Measurements from ENCODE around the gene CNPY4.

Gene CNPY4

DNA sequence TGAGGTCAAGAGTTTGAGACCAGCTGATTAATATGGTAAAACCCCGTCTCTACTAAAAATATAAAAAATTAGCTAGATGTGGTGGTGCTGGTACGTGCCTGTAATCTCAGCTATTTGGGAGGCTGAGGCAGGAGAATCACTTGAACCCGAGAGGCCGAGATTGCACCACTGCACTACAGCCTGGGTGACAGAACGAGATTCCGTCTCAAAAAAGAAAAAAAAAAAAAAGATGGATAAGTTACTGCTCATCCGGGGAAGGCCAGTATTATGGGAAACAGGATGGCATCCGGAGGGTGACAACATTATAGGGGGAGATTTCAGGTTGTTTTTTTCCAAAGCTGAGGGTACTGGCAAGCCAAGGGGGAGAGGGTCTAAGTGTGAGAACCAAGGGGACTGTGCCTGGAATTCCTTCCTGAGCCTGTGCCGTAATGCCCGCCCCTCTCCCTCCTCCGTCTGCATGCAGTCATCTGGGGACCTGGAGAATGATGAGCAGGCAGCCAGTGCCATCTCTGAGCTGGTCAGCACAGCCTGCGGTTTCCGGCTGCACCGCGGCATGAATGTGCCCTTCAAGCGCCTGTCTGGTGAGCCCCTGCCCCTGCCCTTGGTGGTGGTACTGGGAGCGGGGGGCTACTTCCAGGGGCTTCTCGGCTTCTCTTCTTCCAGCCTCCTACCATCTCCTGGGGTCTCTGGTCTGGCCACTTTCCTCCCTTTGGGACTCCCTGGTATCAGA, 33.7 kb downstream of the CNPY4 start:
- no peak for DNase-seq

DNA sequence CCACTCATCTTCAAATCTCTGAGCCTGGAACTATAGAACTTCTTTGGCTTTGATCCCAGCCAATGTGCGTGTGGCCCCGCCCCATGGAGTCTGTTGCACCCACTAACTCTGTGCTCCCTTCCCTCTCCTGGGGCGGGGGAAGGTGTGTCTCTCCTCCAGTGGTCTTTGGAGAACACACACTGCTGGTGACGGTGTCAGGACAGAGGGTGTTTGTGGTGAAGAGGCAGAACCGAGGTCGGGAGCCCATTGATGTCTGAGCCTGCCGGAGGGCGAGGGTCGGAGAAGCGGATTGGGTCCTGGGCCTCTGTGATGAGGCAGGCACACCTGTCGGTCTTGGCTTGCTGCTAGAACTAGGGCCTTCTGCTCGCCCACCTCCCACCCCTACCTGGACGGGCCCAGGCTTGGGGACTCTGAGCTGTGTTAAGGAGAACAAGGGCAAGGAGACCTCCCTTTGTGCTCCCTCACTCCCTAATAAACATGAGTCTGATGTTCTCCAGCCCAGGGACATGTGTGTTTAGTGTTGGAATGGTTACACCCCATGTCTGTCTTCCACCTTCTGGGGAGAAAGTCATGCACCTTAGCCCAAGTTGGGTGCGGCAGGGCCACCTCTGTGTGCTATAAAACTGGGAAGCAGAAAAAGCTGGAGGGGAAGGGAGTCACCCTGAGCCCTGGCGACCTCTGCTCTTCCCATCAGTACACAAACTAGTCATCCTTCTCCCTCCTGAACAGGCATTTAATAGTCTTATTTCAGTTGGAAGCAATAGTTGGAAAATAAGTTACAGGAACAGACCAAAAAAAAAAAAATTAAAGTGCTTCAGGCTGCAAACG, 34.5 kb downstream of the CNPY4 start:
- peak; percentile 58 for DNase-seq

GRCh38 chr7:100154651-100155491, 35.4 kb downstream of the CNPY4 start:
- no peak for DNase-seq

DNA sequence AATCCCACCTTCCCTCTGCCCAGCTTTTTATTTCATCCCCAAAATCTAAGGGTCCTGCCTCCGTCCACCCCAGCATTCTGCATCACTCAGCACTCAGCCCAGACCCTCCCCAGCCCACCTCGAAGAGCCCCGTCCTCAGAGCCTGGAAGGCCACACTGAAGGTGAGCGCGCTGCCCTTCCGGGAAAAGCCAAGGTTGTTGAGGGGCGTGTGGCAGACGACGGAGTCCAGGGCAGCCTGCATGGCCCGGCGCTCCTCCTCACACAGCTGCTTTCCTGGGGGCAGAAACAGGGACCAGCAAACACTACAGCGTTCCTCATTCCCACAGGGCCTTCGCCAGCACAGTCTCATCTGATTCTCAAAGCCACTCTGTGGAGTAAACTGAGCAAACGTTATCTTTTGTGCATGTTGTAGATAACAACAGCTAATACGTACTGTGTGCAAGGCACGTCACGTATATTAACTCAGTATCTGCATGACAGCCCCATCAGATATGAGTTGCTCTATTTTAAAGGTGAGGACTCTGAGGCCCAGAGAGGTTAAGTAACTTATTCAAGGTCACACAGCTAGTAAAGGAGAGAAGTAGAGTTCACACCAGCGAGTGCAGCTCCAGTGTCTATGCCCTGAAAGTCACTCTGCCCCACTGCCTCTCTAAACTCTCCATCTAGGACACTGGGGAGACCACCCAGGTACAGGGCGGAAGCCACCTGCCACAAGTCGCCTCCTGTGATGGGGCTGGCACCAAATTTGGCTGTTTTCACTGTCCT, 36.3 kb downstream of the CNPY4 start:
- no peak for DNase-seq

DNA sequence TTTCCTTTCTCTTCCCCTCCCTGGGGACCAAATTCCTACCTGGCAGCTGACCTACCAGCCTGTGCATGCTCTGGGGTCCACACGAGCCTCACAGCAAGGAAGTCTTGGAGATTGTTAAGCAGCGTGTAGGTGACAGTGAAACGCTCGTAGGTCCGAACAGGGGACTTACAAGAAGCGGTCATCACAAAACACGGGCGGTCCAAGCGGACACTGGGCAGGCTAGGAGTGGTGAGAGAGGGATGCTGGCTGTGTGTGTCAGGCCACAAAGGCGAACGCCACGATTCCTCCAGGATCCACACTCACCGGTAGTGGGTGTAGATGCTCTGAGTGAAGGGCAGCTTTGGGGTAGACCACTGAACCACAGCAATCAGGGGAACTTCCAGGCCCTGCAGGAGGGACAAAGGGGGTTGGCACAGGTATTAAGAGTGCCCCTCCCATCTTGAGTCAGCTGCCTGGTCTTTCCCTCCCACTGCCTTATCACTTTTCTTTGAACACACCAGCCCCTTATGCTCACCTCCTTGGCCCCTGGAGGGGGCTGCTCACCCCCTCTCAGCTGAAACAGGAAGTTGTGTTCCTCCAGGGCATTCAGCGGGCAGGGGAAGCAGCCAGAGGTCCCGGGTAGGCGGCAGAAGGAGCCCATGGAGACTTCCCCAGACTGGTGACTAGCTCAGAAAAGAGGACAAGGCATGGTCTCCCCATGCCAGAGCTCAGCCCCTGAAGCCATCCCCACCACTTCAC, 37.1 kb downstream of the CNPY4 start:
- peak; percentile 40 for DNase-seq

DNA sequence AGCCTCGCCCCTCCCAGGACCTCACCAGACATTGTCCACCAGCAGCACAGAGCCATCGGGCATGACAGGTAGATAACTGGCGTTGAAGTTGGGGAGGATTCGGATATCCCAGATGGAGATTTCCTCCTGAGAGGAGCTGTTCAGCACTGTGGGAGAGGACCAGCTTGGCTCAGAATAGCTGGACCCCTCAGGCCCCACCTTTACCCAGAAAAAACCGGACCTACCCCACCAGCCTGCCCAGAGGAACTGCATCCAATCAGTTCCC, 37.6 kb downstream of the CNPY4 start:
- no peak for DNase-seq

DNA sequence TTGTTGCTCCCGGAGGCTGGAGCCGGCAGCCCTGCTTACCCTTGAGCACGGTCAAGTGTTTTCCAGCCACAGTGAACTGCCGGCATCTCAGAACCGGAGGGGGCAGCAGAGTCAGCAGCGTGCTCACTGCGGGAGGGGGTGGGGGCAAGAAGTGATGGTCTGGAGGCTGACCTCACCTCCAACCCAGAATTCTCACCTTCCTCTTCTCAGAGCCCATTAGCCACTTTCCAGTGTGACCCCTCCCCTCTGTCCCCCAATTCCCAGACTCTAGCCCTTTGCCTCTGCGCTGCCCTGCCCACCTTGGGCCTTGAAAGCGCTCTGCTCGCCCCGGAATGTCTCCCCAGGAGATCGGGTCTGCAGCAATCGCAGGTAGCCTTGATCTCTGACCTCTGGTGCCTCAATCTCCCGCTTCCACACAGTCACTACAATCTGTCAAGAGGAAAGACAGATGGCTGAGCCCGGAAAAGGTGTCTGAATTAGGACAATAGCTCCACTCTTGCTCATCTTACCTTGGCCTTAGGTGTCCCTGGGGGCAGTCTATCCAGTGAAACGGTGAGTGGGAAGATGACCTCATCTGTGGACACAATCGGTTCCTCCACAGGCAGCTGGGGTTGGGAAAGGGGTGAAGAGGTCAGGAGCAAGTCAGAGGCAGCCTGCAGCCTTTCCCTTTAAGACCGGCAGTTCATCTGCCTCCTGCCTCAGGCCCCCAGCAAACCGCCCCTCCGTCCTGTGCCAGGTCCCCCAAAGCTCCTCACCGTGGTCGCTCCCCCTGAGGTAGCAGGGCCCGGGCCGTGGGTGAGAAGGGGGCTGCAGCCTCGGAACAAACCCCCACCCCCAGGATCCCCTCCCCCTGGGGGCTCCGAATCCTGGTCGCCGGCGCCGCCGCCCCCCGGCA, 38.1 kb downstream of the CNPY4 start:
- DNase-seq: no peak

- peak; percentile 80 for DNase-seq
Observed at GRCh38 chr7:100158229-100159098, 39.0 kb downstream of the CNPY4 start, which contains the start of gene TRAPPC14. TSS of gene TRAPPC14 (minus strand) at chr7:100158723. CDS start at chr7:100158499, 224 bp downstream.

DNA sequence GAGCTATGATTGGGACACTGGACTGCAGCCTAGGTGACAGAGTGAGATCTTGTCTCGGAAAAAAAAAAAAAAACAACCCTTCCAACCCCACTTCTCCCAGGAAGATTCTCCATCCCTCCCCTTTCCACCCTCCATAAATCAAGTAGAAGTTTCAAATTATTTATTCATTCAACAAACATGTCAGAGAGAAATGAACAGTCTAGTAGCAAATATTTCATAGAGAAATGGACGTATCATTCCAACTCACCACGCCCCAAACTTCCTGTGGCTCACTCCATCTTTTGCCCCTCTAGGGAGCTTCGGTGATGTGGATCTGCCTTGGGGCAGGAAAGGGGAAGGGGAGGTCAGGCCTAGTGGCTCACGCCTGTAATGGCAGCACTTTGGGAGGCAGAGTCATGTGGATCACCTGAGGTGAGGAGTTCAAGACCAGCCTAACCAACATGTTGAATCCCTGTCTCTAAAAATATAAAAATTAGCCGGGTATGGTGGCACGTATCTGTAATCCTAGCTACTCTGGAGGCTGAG, 39.7 kb downstream of the CNPY4 start:
- peak; percentile 20 for DNase-seq

DNA sequence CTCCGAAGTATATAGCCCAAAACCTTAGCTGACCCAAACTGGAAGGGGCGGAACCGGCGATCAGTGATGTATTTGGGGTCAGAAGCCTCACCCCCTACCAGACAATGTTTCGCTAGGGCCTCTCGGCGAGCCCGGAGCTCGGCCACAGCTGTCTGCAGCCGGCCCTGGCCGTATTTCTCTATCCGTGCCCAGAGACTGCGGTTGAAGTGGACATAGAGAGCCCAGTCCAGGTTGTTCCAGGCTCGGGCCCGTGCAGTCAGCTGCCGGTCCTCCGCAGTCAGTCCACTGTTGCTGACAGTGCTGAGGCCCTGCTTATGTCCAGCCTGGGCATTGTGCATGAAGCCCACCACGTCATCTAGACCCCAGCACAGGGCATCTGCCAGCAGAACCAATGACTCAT, 40.6 kb downstream of the CNPY4 start:
- no peak for DNase-seq

- DNase-seq: no peak
Observed at GRCh38 chr7:100163006-100163531, 43.6 kb downstream of the CNPY4 start.

DNA sequence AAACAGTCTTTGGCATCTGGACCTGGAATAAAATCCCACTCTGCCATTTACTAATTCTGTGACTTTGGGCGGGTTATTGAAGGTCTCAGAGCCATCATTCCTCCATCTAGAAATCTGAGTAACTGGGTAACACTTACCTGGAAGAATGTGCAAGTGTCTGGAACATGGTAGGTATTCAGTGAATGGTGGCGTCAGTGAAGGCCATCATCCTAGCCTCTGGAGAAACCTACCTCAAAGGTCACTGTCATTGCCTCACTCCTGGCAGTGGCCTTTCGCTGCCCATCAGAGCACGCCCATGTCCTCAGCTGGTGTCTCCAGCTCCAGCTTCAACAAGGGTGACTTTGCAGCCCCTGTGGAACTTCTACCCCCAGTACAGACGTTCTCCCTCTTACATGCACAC, 44.4 kb downstream of the CNPY4 start:
- DNase-seq: no peak

DNA sequence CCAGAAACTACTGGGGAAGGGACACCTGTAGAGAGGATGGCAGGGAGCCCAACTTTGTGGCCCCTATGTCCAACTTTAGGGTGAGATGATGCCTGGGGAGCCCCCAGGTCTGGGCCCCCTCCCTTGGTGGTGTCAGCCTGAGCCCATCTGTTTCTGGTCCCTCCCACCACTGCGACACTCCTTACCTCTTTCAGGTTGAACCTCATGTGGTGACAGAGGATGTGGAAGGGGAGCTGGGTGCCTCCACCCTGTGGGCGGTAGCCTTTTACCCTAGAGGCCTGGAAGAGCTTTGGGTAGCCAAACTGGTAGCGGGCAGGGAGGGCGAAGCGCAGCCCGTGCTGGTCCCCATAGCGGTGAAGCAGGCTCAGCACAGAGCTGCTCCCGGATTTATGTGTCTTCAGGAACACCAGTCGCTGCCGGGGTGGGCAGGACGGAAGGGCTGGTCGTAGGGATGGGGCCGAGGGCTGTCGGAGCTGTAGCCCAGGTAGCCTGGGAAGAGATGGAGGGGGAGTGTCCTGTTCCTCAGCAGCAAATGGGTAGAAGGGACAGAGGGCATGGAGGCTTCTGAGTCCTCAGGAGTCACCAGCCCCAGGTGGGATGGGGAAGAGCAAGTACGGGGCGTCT, 47.0 kb downstream of the CNPY4 start:
- no peak for DNase-seq

GRCh38 chr7:100166970-100167911, 47.8 kb downstream of the CNPY4 start:
- no peak for DNase-seq

DNA sequence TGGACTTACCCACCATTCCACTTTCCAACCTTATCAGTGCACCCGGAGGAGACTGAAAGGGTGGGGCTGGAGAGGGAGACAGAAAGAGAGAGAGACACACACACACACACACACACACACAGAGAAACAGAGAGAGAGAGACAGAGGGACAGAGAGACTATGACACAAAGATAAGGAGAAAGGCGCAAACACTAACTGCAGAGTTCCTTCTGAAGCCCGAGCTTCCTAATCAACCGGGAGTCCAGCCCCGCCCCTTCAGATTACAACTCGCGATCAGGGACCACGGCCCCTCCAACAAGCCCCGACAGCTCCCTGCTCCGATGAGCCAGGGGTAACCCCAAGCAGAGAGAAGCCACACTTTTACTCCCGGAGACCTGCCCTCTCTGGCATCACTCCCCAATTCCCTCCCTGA, 48.5 kb downstream of the CNPY4 start:
- peak; percentile 72 for DNase-seq

- DNase-seq: no peak
Observed at GRCh38 chr7:100169147-100169850, 49.9 kb downstream of the CNPY4 start.

Data from hematopoietic multipotent progenitor cell treated with erythropoietin and hydrocortisone succinate and interleukin-3 and kit ligand, for 8 days (in vitro differentiated cells).